GM19328 (cell line): ENCODE results near the gene ATXN7L1.
"Not testable (repeated sequence)": the region's sequence is repeated elsewhere in the genome, so short reads cannot be mapped to it uniquely, and the experiment has no call there.

Experiments used
- ATAC-seq: cut with Tn5 transposase; IDR thresholded peaks from one replicate; pipeline ENCODE4 v1.9.1; 2021; ENCODE audit warnings: mild to moderate bottlenecking, moderate library complexity; ENCODE audit not compliant: unreplicated experiment

The ATXN7L1 gene

GRCh38 chr7:105712877-105713276 is 163.5 kb downstream of the ATXN7L1 start:
- ATAC-seq: no peak

- no peak for ATAC-seq
Observed at GRCh38 chr7:105711726-105712402, 164.5 kb downstream of the ATXN7L1 start.

- not testable (repeated sequence) for ATAC-seq
Observed at GRCh38 chr7:105710720-105711119, 165.7 kb downstream of the ATXN7L1 start.

DNA sequence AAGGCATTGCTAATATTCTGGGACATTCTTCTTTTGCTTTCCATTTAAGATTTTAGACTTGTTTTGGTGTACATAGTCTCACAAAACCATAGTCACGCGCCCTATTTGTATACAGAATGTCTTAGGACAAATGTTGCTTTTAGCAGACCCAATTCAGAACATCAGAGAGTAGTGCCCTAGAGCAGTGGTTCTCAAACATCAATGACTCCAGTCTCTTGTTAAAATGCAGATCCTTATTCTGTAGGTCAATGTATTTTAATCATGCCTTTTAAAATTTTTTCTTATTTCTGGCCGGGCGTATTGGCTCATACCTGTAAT is 167.7 kb downstream of the ATXN7L1 start:
- ATAC-seq: no peak

GRCh38 chr7:105707967-105708762 is 168.2 kb downstream of the ATXN7L1 start:
- ATAC-seq: no peak

- ATAC-seq: no peak
Observed at GRCh38 chr7:105707381-105707780, 169.0 kb downstream of the ATXN7L1 start.

DNA sequence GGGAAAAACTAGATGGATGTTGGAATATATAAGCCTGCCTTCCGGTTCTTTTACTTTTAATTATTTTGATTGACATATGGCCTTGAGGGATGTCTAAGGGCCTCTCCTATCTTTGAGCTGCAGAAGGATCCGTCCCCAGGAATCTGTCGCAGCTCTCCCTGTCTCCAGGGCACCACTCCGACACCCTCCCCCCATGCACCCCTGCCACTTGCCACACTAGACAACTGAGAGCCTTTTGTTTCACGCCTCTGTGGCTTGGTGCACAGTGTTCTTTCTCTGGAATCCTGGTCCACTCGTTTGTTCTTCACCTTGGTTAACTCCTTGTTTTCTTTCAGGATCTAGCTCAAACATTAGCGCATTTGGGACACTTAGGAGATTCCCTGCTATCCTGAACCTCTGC is 171.0 kb downstream of the ATXN7L1 start:
- no peak for ATAC-seq

- no peak for ATAC-seq
Observed at GRCh38 chr7:105703207-105703930, 173.0 kb downstream of the ATXN7L1 start.

DNA sequence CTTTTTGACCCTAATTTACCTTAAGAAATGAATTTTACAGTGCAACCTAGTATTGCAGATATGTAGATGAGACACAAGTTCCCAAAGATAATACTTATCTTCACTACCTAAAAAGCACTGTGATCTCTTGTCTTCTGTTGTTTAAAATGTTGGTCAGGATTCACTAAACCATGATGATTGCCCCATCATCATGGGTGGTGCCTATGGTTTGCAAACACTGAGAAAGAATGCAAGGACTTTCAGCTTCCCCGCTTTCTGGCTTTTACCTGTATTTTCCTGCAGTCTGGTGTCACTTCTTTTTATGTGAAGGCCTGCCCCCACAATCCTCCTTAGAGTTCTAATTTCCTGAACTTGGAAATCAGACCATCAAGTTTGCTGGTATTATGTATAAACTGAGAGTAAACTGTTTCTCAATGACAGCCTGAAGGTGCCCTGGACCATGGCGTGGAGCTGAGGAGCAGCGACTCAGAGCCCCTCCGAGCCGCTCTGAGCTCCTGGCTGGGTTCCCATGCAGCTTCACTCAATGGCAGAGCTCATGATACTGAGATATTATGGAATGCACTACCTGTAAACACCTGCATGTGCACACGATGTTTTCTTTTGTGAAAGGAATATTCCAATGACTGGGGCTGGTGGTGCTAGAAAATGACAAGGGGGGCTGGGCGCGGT is 176.7 kb downstream of the ATXN7L1 start:
- no peak for ATAC-seq

- ATAC-seq: no peak
Observed at GRCh38 chr7:105698531-105698930, 177.9 kb downstream of the ATXN7L1 start.

GRCh38 chr7:105697753-105698152 is 178.6 kb downstream of the ATXN7L1 start:
- ATAC-seq: no peak

DNA sequence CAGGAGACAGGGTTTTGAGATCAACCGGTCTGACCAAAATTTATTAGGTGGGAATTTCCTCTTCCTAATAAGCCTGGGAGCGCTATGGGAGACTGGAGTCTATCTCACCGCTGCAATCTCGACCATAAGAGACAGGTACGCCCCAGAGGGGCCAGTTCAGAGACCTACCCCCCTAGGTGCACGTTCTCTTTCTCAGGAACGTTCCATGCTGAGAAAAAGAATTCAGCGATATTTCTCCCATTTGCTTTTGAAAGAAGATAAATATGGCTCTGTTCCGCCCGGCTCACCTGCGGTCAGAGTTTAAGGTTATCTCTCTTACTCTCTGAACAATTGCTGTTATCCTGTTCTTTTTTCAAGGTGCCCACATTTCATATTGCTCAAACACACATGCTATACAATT is 179.2 kb downstream of the ATXN7L1 start:
- ATAC-seq: not testable (repeated sequence)

- no peak for ATAC-seq
Observed at GRCh38 chr7:105693576-105693975, 182.8 kb downstream of the ATXN7L1 start.

GRCh38 chr7:105691680-105692564 is 184.5 kb downstream of the ATXN7L1 start:
- ATAC-seq: no peak

DNA sequence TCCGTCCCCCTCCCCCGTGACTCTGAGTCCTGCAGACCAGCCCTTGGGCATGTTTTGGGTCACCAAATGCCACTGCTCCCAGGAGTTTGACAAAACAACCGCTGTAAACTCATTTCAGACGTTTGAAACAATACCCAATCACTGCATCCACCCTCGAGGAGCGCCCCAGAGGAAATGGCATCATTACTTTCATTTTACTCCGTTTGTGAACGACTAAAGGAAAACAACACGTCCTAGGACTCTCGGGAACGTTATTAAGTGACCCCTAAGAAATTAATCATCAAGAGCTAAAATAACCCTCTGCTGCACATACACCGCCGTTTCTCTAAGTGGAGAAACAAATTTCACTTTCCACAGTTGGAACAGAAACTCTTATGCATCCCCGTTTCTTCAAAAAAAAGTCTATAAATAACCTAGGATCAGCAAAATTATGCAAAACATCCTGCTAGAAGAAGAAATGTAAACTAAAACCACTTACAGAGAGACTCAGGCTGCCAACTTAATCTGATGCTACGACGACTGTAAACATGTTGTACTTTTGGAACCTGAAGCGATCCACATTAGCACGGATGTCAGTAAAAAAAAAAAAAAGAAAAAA is 185.2 kb downstream of the ATXN7L1 start:
- no peak for ATAC-seq

DNA sequence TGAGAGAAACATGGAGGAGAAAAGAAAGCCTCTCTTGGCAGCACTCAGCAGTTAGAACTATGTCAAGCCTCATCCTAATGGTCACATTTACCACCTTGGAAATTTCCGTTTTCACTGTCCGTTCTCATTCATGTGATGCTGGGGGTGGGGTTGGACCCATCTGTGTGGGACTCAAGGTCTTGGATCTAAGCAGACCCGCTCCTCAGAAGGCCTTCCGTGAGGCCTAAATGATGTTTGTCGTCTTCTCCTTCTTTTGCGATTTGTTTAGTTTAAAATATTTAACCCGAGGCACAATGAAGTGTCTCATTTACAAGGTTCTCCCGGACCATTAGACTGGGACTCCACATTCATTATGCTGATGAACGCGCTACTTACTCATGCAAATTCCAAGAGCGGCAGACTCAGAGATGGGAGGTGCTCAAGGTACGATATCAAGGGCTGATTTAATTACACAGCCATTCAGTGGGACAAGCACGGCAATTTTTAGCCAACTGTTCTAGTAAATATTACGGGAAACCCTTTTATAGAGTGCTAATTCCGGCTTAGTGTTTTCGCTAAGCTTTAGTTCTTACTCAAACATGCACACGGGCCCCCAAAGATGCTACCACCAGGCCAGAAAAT is 186.0 kb downstream of the ATXN7L1 start:
- ATAC-seq: no peak

GRCh38 chr7:105689067-105689819 is 187.2 kb downstream of the ATXN7L1 start:
- no peak for ATAC-seq

- no peak for ATAC-seq
Observed at GRCh38 chr7:105688617-105689016, 187.8 kb downstream of the ATXN7L1 start.

- ATAC-seq: no peak
Observed at GRCh38 chr7:105685161-105685560, 191.2 kb downstream of the ATXN7L1 start.
